ENCODE results near the gene CSNK1G3.

Gene CSNK1G3

DNA sequence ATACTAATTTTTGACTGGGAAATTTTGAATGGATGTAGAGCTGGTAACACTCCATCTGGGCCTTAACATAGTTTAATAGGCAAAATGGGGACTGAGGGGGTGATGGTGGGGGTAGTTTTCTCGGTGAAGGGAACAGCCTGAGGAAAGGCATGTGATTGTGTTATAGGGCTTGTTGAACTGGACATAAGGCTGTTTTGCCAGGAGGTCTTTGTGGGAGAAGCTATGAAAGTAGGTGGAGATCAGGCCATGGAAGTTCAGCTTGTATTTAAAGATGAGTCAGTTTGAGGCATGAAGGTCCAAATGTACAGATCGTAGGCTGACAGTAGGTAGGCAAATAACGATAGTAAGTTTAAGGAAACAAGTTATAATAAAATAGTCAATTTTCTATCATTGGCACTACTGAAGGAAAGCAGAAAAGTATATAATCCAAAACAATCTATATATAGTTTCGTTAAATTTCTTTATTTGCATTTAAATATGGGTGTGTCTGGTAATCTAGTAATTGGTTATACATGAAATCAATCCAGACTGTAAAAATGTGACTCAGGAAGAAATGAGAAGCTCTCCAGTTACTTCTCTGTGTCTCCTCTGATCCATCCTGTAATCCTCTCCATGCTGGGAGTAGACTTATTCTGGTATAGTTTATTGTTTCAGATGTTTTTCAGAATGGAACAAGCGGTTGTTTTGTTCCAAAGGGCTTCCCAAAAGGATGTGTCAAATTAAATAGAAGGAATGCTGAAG lies 2.8 kb downstream of the CSNK1G3 start:
- no peak for DNase-seq

DNA sequence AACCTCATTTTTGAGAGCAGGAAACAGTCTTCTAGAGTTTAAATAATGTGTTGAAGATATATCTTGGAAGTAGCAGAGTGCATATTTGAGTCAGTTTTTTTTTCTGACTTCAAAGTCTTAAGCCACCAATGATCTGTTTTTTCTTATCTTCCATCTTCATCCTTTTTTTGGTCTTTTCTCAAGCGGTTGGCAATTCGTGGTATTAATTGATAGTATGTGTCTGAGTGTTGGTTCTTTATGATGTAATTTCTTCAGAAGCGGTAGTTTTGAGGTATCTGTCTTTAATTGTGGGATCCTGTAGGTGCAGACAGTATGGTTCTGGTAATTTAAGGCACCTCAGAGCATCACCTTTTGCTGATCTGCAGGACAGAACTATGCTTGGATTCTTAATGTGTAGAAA lies 3.9 kb downstream of the CSNK1G3 start:
- DNase-seq, result no peak

- no peak for DNase-seq
Measured at GRCh38 chr5:123517476-123517875, 5.5 kb downstream of the CSNK1G3 start.

- no peak for DNase-seq
Measured at GRCh38 chr5:123518111-123518510, 6.1 kb downstream of the CSNK1G3 start.

DNA sequence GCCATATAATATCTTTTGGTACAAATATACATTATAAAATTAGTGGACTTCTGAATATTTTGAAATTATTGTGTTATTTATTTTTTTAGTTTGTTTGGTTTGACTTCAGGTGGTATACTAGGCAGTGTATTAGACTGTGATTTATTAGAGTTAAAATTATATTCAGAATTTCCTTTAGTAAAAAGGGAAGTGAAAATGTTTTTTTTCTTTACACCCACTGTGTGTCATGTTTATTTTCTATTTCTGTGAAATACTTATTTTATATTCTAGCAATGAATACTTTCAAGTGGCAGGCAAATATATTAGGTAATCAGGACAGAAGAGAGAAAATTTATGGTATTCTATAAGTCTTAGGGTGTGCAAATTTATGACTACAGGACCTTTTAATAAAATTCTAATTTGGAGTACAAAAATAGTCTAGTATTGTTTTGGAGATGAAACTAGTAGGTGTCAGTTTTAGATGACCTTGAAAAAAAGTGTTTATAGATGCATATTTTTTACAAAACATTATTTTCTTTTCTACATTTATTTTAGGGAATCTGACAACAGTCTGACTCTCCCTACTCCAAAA lies 8.8 kb downstream of the CSNK1G3 start:
- DNase-seq, result no peak

DNA sequence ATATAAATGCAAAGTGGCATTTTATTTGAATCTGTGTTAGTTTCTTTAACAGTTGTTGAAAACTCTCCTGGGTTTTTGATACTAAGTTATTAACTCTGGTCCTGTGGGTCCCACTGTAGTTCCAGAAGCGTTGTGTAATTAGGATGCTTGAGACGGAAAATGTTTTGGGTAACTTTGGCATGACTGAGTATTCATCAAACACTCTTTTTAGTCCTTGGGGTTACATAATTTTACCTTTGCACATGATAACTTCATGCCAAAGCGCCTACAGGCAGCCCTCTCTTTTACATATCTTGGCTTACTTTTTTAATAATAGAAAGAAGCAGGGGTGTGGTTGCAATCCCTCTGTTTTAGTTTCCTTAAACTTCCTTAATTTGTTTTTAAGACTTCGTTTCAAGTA lies 12.2 kb downstream of the CSNK1G3 start:
- DNase-seq, result no peak

DNA sequence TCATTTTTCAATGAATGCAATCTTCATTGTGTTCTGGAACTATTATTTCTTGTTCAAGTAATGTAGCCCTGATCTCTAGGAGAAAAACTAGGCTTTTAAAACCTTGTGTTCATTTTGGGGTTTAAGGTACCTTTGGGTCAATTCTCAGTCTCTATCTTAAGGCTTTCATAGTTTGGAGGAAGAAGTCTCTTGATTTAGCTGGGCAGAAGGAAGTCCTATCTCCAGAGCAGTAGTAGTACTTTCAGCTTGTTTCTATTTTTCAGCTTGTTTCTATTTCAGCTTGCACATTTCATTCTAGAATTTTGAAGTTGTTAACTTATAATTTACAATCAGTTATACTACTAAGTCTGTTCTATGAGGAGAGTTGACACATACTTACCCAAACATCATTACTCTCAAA lies 15.2 kb downstream of the CSNK1G3 start:
- no peak for DNase-seq

GRCh38 chr5:123528065-123528464 lies 16.1 kb downstream of the CSNK1G3 start:
- DNase-seq, result no peak

DNA sequence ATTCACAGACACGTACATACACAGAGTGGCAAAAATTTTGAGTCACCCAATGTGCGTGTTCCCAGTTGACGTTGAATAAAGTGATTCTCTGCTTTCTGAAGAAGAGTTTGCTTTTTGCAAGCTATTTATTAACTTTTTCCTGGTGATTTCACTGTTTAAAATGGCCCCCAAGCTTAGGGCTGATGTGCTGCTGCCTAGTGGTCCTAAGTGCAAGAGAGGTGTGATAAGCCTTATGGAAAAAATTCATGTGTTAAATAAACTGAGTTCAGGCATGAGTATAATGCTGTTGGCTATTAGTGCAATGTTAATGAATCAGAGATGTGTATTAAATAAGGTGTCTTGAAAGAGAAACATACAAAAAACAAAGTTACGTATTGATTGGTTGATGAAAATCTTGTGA lies 16.9 kb downstream of the CSNK1G3 start:
- no peak for DNase-seq

GRCh38 chr5:123530728-123531127 lies 18.8 kb downstream of the CSNK1G3 start:
- no peak for DNase-seq

DNA sequence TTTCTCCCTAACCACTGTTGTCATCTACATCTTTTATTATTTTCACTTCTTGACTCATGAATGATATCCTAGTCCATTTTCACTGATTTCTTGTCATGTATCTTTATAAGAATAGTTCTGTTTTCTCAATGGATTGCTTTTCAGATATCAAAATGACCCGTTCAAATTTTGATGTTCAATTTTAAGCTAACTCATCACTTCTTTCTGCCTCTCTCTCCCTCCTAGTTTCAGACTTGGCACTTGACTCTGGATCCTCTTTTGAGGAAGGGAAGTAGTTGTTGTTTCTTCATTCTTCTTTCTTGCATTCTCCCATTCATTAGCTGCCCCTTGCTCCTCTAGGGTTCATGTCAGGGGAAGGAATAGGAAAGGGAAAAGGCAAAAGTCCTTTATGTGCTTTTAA lies 23.7 kb downstream of the CSNK1G3 start:
- DNase-seq, result no peak

GRCh38 chr5:123537256-123537655 lies 25.3 kb downstream of the CSNK1G3 start:
- DNase-seq, result no peak

DNA sequence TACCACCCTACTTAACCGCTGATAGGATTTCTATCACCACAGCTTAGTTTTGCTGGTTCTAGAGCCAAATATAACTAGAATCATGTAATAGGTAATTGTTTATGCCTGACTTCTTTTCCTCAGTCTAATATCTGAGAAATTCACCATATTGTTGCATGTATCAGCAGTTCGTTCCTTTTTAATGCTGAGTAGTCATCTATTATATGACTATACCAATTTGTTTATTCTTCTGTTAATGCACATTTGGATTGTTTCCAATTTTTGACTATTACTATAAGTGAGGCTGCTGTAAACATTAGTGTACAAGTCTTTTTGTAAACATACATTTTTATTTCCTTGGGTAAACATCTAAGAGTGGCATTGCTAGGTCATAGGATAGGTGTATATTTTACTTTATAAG lies 25.9 kb downstream of the CSNK1G3 start:
- DNase-seq, result no peak

- DNase-seq, result no peak
Measured at GRCh38 chr5:123538670-123539459, 26.9 kb downstream of the CSNK1G3 start.

DNA sequence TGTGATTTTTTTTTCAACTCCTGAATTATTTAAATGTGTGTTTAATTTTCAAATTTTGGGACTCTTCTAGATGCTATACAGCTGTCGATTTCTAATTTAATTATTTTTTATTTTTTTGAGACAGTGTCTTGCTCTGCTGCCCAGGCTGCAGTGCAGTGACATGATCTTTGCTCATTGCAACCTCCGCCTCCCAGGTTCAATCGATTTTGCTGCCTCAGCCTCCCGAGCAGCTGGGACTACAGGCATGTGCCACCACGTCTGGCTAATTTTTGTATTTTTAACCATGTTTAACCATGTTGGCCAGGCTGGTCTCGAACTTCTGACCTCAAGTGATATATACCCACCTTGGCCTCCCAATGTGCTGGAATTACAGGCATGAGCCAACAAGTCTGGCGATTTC lies 28.6 kb downstream of the CSNK1G3 start:
- DNase-seq, result no peak

DNA sequence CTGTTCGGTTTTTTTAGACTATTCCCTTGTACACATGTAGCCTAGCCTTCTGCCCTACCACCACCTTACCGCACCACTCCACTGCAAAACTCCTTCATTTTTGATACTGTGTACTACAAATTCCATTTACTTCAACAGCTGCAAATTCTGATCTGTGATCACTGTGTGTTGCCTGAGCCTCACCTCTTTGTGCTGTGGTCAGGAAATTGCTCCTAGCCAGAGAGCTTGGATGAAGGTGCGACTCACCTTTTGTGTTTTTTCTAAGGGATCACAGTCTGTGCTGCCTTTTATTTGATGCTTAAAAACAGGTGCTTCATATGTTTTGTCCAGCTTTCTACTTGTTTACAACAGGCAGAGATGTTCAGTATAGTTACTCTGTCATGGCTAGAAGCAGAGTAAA lies 31.5 kb downstream of the CSNK1G3 start:
- no peak for DNase-seq

- no peak for DNase-seq
Measured at GRCh38 chr5:123545506-123545905, 33.5 kb downstream of the CSNK1G3 start.

DNA sequence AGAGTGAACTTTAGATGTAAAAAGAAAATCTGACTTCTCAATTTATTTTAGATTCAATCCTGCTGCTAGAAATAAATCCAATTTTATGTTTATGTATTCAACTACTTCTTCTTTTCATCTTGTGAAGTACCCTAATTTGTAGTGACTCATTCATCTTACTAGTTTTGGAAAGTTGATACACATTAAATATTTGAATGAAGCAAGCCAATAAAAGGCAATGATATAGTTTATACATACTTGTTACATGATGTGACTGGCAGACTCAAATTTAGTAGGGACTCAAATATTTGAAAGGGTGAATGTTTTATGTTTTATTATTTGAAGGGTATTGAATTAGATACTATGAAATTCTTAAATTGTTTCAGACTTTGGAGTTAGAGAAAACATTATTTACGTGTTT lies 34.7 kb downstream of the CSNK1G3 start:
- DNase-seq, result no peak

GRCh38 chr5:123549256-123549904 lies 37.4 kb downstream of the CSNK1G3 start:
- no peak for DNase-seq

DNA sequence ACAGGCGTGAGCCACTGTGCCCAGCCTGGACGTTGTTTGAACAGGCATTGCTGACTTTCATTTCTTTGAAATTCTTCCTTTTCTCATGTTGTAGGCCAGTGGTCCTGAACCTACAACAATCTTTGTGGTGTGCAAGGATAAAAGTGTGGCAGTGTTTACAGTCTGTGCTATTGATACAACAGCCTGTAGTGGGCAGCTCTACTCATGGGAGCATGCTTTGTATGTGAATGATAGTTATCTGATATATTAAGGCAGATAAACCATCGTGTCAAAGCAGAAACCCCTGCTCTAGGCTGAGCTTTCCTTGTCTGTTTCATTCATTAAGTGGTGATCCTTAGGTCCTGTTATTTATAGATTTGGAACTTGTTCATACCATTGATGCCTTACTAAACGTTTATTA lies 42.6 kb downstream of the CSNK1G3 start:
- no peak for DNase-seq

GRCh38 chr5:123557907-123558306 lies 45.9 kb downstream of the CSNK1G3 start:
- DNase-seq, result no peak

- no peak for DNase-seq
Measured at GRCh38 chr5:123558762-123559433, 46.9 kb downstream of the CSNK1G3 start.

GRCh38 chr5:123559434-123559775 lies 47.4 kb downstream of the CSNK1G3 start:
- no peak for DNase-seq
